ENCODE data around the gene PHLPP1.

PHLPP1 gene

GRCh38 chr18:62876828-62877227, 161.5 kb downstream of the PHLPP1 start:
- no peak for DNase-seq
- Histone ChIP-seq H3K4me1 (peaks cover 0 to 30% (median 12%) of the 10 kb centered on the region in 4 donors), H3K36me3 (no peaks in the 10 kb centered on the region), H3K9me3 (no peaks in the 10 kb centered on the region), H3K27ac (peak overlapping the region in 1 of 2 donors; percentile 50), H3K4me3 (no peak overlapping the region), H3K27me3 (no peaks in the 10 kb centered on the region)
- intact Hi-C loops (cut with DNase I; ENCODE audit: low total_unique reads): loop anchor here (5.0 kb wide), 1 partner anchor 160 kb away; the partner anchor contains the start of gene PHLPP1
- TF ChIP-seq CTCF (IDR thresholded peaks at IDR 0.05): no peak

GRCh38 chr18:62877411-62878221, 162.3 kb downstream of the PHLPP1 start:
- Histone ChIP-seq H3K27me3 (no peaks in the 10 kb centered on the region), H3K4me3 (no peak overlapping the region), H3K4me1 (peaks cover 0 to 33% (median 12%) of the 10 kb centered on the region in 4 donors), H3K9me3 (no peaks in the 10 kb centered on the region), H3K27ac (peak overlapping the region in 1 of 2 donors; percentile 50), H3K36me3 (no peaks in the 10 kb centered on the region)
- peak in 1 of 2 experiments; percentile 5 for TF ChIP-seq CTCF (IDR thresholded peaks at IDR 0.05)
- DNase-seq: no peak
- intact Hi-C loops (cut with DNase I; ENCODE audit: low total_unique reads): loop anchor here (5.0 kb wide), 1 partner anchor 160 kb away; the partner anchor contains the start of gene PHLPP1

GRCh38 chr18:62878305-62878704, 163.0 kb downstream of the PHLPP1 start:
- Histone ChIP-seq H3K27me3 (no peaks in the 10 kb centered on the region), H3K36me3 (no peaks in the 10 kb centered on the region), H3K9me3 (no peaks in the 10 kb centered on the region), H3K27ac (peak overlapping the region in 1 of 2 donors; percentile 50), H3K4me3 (no peak overlapping the region), H3K4me1 (peaks cover 0 to 33% (median 12%) of the 10 kb centered on the region in 4 donors)
- TF ChIP-seq CTCF (IDR thresholded peaks at IDR 0.05): no peak
- intact Hi-C loops (cut with DNase I; ENCODE audit: low total_unique reads): loop anchor here (5.0 kb wide), 1 partner anchor 161 kb away; the partner anchor contains the start of gene PHLPP1
- no peak for DNase-seq

- no peaks in the 10 kb centered on the region for H3K36me3 ChIP-seq
- no peaks in the 10 kb centered on the region for H3K27me3 ChIP-seq
- H3K4me1 ChIP-seq: peaks cover 0 to 33% (median 12%) of the 10 kb centered on the region in 4 donors
- no peak for DNase-seq
- no peak overlapping the region for H3K4me3 ChIP-seq
- no peaks in the 10 kb centered on the region for H3K9me3 ChIP-seq
- no peak overlapping the region for H3K27ac ChIP-seq
- no peak for TF ChIP-seq CTCF (IDR thresholded peaks at IDR 0.05)
- intact Hi-C loops (cut with DNase I; ENCODE audit: low total_unique reads): no loop called here
These were observed 164.7 kb downstream of the PHLPP1 start for GRCh38 chr18:62880034-62880433.

- H3K4me3 ChIP-seq: no peak overlapping the region
- no peaks in the 10 kb centered on the region for H3K9me3 ChIP-seq
- no peak overlapping the region for H3K27ac ChIP-seq
- no peaks in the 10 kb centered on the region for H3K36me3 ChIP-seq
- H3K27me3 ChIP-seq: no peaks in the 10 kb centered on the region
- no peak for TF ChIP-seq CTCF (IDR thresholded peaks at IDR 0.05)
- intact Hi-C loops (cut with DNase I; ENCODE audit: low total_unique reads): no loop called here
- no peak for DNase-seq
- H3K4me1 ChIP-seq: peaks cover 0 to 33% (median 12%) of the 10 kb centered on the region in 4 donors
These were observed 165.5 kb downstream of the PHLPP1 start for GRCh38 chr18:62880673-62881364.
